WTC11 (cell line): ENCODE data around the gene KIF27. TPM values are rescaled to one million over a fixed set of nuclear protein-coding genes. Genes with fewer than 3 reads are reported as not detected.

Experiments
- ATAC-seq: fragments of 200-7000 bp; cut with Tn5 transposase; 2 replicates; pipeline ENCODE4 v1.10.0; 2021; ENCODE audit warnings: mild to moderate bottlenecking, moderate library complexity
- CTCF ChIA-PET: fragments of 300-600 bp; sonication (Branson Sonifier 250); formaldehyde crosslinking; loops from one replicate; lab custom pipeline; 2021; ENCODE audit warnings: antibody characterized with exemption; lab: Charles Lee
- POLR2A ChIA-PET: fragments of 350-600 bp; sonication (Branson Sonifier 250); formaldehyde crosslinking; loops from one replicate; lab custom pipeline; 2021; ENCODE audit warnings: antibody characterized with exemption; lab: Charles Lee
- DNase-seq: peaks from one replicate; pipeline ENCODE4 v3.0.0; 2021; ENCODE audit warnings: low spot score
- H3K27ac Mint-ChIP-seq: 2 replicates; pipeline ENCODE4 v1.8.0; 2021; ENCODE audit warnings: mixed read lengths
- H3K27me3 Mint-ChIP-seq: 2 replicates; pipeline ENCODE4 v1.8.0; 2021; ENCODE audit warnings: low read depth, mild to moderate bottlenecking, moderate library complexity, mixed read lengths
- H3K36me3 Mint-ChIP-seq: 2 replicates; pipeline ENCODE4 v1.8.0; 2021; ENCODE audit warnings: mixed read lengths
- H3K4me1 Mint-ChIP-seq: 2 replicates; pipeline ENCODE4 v1.8.0; 2022; ENCODE audit warnings: mixed read lengths
- H3K4me3 Mint-ChIP-seq: 2 replicates; pipeline ENCODE4 v1.8.0; 2021; ENCODE audit warnings: mild to moderate bottlenecking, moderate library complexity, mixed read lengths
- H3K9me3 Mint-ChIP-seq: 2 replicates; pipeline ENCODE4 v1.8.0; 2021; ENCODE audit warnings: mixed read lengths
- CBFB ChIP-seq: sonication (generic); formaldehyde crosslinking; IDR thresholded peaks from 2 replicates; pipeline ENCODE4 v1.8.1; 2022; ENCODE audit warnings: mild to moderate bottlenecking, low read depth, missing genetic modification reagents
- CTCF ChIP-seq: fragments of 200-600 bp; IDR thresholded peaks from 2 replicates; pipeline ENCODE4 v1.8.0; 2022; ENCODE audit warnings: antibody characterized with exemption
- E2F4 ChIP-seq: sonication (generic); formaldehyde crosslinking; IDR thresholded peaks from 2 replicates; pipeline ENCODE4 v1.8.1; 2022; ENCODE audit warnings: low read depth, mild to moderate bottlenecking, moderate library complexity, missing genetic modification reagents, borderline replicate concordance
- EMX1 ChIP-seq: fragments of 250-450 bp; sonication (Bioruptor Pico); IDR thresholded peaks from 2 replicates; pipeline ENCODE4 v1.8.0; 2021; ENCODE audit warnings: mild to moderate bottlenecking
- JUN ChIP-seq: sonication (generic); formaldehyde crosslinking; IDR thresholded peaks from 2 replicates; pipeline ENCODE4 v1.8.0; 2023; ENCODE audit warnings: mild to moderate bottlenecking, missing genetic modification reagents
- PRDM15 ChIP-seq: sonication (generic); formaldehyde crosslinking; IDR thresholded peaks from 2 replicates; pipeline ENCODE4 v1.8.0; 2022; ENCODE audit warnings: missing genetic modification reagents
- RELA ChIP-seq: sonication (generic); formaldehyde crosslinking; IDR thresholded peaks from 2 replicates; pipeline ENCODE4 v1.8.1; 2022; ENCODE audit warnings: missing genetic modification reagents, mild to moderate bottlenecking, borderline replicate concordance
- RORB ChIP-seq: fragments of 250-450 bp; sonication (Bioruptor Pico); IDR thresholded peaks from 2 replicates; pipeline ENCODE4 v1.9.0; 2021; ENCODE audit warnings: mild to moderate bottlenecking
- TEAD1 ChIP-seq: sonication (generic); formaldehyde crosslinking; IDR thresholded peaks from 2 replicates; pipeline ENCODE4 v1.8.0; 2022; ENCODE audit warnings: mild to moderate bottlenecking, missing genetic modification reagents
- ZBTB43 ChIP-seq: sonication (generic); formaldehyde crosslinking; IDR thresholded peaks from 2 replicates; pipeline ENCODE4 v1.8.1; 2023; ENCODE audit warnings: mild to moderate bottlenecking, missing genetic modification reagents
- ZNF232 ChIP-seq: sonication (generic); formaldehyde crosslinking; IDR thresholded peaks from 2 replicates; pipeline ENCODE4 v1.8.0; 2022; ENCODE audit warnings: mild to moderate bottlenecking, missing genetic modification reagents
- ZNF263 ChIP-seq: sonication (generic); formaldehyde crosslinking; IDR thresholded peaks from 2 replicates; pipeline ENCODE4 v1.8.1; 2022; ENCODE audit warnings: low read depth, mild to moderate bottlenecking, moderate library complexity, missing genetic modification reagents
- ZNF317 ChIP-seq: sonication (generic); formaldehyde crosslinking; IDR thresholded peaks from 2 replicates; pipeline ENCODE4 v1.8.1; 2023; ENCODE audit warnings: low read depth, mild to moderate bottlenecking, moderate library complexity, missing genetic modification reagents, borderline replicate concordance
- ZNF532 ChIP-seq: fragments of 250-450 bp; sonication (Bioruptor Pico); IDR thresholded peaks from 2 replicates; pipeline ENCODE4 v1.9.0; 2021; ENCODE audit warnings: mild to moderate bottlenecking, borderline replicate concordance
- ZNF671 ChIP-seq: fragments of 250-450 bp; sonication (Bioruptor Pico); IDR thresholded peaks from 2 replicates; pipeline ENCODE4 v1.8.0; 2021; ENCODE audit warnings: mild to moderate bottlenecking
- ZSCAN18 ChIP-seq: fragments of 250-450 bp; sonication (Bioruptor Pico); IDR thresholded peaks from 2 replicates; pipeline ENCODE4 v2.1.2; 2022; ENCODE audit warnings: mild to moderate bottlenecking, moderate library complexity
- total RNA-seq: library from RNA; stranded (reverse); gene quantifications from 3 replicates; pipeline ENCODE4 v1.2.3, GENCODE V29; 2021

The KIF27 gene
- total RNA-seq, 1 experiment from 2014 or later, result 3.9 TPM

GRCh38 chr9:83956436-83957247 lies 35.4 kb upstream of the KIF27 start:
- Mint-ChIP-seq H3K9me3 (no peaks in the 10 kb centered on the region), H3K4me3 (peak overlapping the region; percentile 79)
- CTCF ChIA-PET, result interaction anchor here (1.0 kb wide), 1 partner anchor 305 kb away, joined by 3 read pairs; no protein-coding TSS in a partner anchor
- TF ChIP-seq TEAD1 (CRISPR knock-in tag) (no peak), ZBTB43 (CRISPR knock-in tag) (no peak)
- TF ChIP-seq, all 79 proteins: peak for 0
- Mint-ChIP-seq H3K4me1 (peaks cover 14% of the 10 kb centered on the region), H3K36me3 (0 out of 2 replicates have a peak, but pooled peaks cover 2% of the 10 kb centered on the region), H3K27me3 (peaks cover 25% of the 10 kb centered on the region), H3K27ac (peak overlapping the region; percentile 83; the same call in 1 of the 2 replicates)
- ATAC-seq, result peak; percentile 88
- peak; percentile 66 for DNase-seq
- POLR2A ChIA-PET, result interaction anchor here (0.7 to 1.6 kb wide), 2 partner anchors 9 to 36 kb away, joined by 3 to 4 read pairs; partner anchors contain the start of gene KIF27

- DNase-seq (no peak), ATAC-seq (no peak)
- Mint-ChIP-seq H3K4me3 (peak overlapping the region; percentile 79), H3K27ac (no peak overlapping the region), H3K36me3 (0 out of 2 replicates have a peak, but pooled peaks cover 2% of the 10 kb centered on the region), H3K9me3 (no peaks in the 10 kb centered on the region), H3K4me1 (peaks cover 14% of the 10 kb centered on the region), H3K27me3 (peaks cover 25% of the 10 kb centered on the region)
- ChIA-PET CTCF (interaction anchor here (1.0 kb wide), 1 partner anchor 305 kb away, joined by 3 read pairs; no protein-coding TSS in a partner anchor), POLR2A (interaction anchor here (0.7 to 1.6 kb wide), 2 partner anchors 9 to 35 kb away, joined by 3 to 4 read pairs; partner anchors contain the start of gene KIF27)
- TF ChIP-seq PRDM15 (CRISPR knock-in tag) (no peak), ZNF317 (CRISPR knock-in tag) (no peak), TEAD1 (CRISPR knock-in tag) (no peak), ZSCAN18 (no peak), EMX1 (CRISPR knock-in tag) (no peak), RORB (CRISPR knock-in tag) (no peak), RELA (CRISPR knock-in tag) (no peak), CBFB (no peak), ZNF671 (no peak), ZNF232 (CRISPR knock-in tag) (no peak), CTCF (no peak), ZNF532 (CRISPR knock-in tag) (no peak), E2F4 (CRISPR knock-in tag) (no peak), JUN (CRISPR knock-in tag) (no peak), ZNF263 (CRISPR knock-in tag) (no peak)
Measured at GRCh38 chr9:83956086-83956435, 34.8 kb upstream of the KIF27 start.
